ENCODE data around the gene CLEC16A.
"Not testable (repeated sequence)": the region's sequence is repeated elsewhere in the genome, so short reads cannot be mapped to it uniquely, and the experiment has no call there.

Gene CLEC16A

GRCh38 chr16:10918294-10919002 is 25.9 kb upstream of the CLEC16A start:
- Histone ChIP-seq H3K27me3 (ENCODE audit: low read depth) (no peaks in the 10 kb centered on the region), H3K9me3 (no peaks in the 10 kb centered on the region), H3K36me3 (replicated peaks) (no peaks in the 10 kb centered on the region), H3K4me1 (peaks cover 3% of the 10 kb centered on the region), H3K4me3 (no peak overlapping the region)
- DNase-seq (ENCODE audit: low spot score in 2 of 2), result peak; percentile 72 to 92
- in situ Hi-C loops (cut with MboI; ENCODE audit: low sequenced_read_pairs), result no loop called here

GRCh38 chr16:10919003-10919351 is 25.4 kb upstream of the CLEC16A start:
- Histone ChIP-seq H3K36me3 (replicated peaks) (no peaks in the 10 kb centered on the region), H3K4me3 (no peak overlapping the region), H3K27me3 (ENCODE audit: low read depth) (no peaks in the 10 kb centered on the region), H3K4me1 (peaks cover 3% of the 10 kb centered on the region), H3K9me3 (no peaks in the 10 kb centered on the region)
- DNase-seq (ENCODE audit: low spot score in 2 of 2), result no peak
- in situ Hi-C loops (cut with MboI; ENCODE audit: low sequenced_read_pairs), result no loop called here

GRCh38 chr16:10920726-10921427 is 23.5 kb upstream of the CLEC16A start:
- Histone ChIP-seq H3K27me3 (ENCODE audit: low read depth) (no peaks in the 10 kb centered on the region), H3K4me1 (peaks cover 3% of the 10 kb centered on the region), H3K9me3 (no peaks in the 10 kb centered on the region), H3K36me3 (replicated peaks) (no peaks in the 10 kb centered on the region), H3K4me3 (no peak overlapping the region)
- no peak for DNase-seq (ENCODE audit: low spot score in 2 of 2)
- in situ Hi-C loops (cut with MboI; ENCODE audit: low sequenced_read_pairs), result loop anchor here (10.0 kb wide), 2 partner anchors 176 to 406 kb away; partner anchors contain the start of gene NUBP1

GRCh38 chr16:10921536-10922327 is 22.6 kb upstream of the CLEC16A start:
- Histone ChIP-seq H3K4me1 (peaks cover 3% of the 10 kb centered on the region), H3K36me3 (replicated peaks) (no peaks in the 10 kb centered on the region; the same call in 1 of the 2 replicates), H3K9me3 (no peaks in the 10 kb centered on the region), H3K4me3 (no peak overlapping the region), H3K27me3 (ENCODE audit: low read depth) (no peaks in the 10 kb centered on the region)
- DNase-seq (ENCODE audit: low spot score in 2 of 2), result no peak
- in situ Hi-C loops (cut with MboI; ENCODE audit: low sequenced_read_pairs), result loop anchor here (10.0 kb wide), 2 partner anchors 177 to 407 kb away; partner anchors contain the start of gene NUBP1

GRCh38 chr16:10922328-10923145 is 21.8 kb upstream of the CLEC16A start:
- in situ Hi-C loops (cut with MboI; ENCODE audit: low sequenced_read_pairs), result loop anchor here (10.0 kb wide), 2 partner anchors 178 to 408 kb away; partner anchors contain the start of gene NUBP1
- peaks cover 3% of the 10 kb centered on the region for H3K4me1 ChIP-seq
- no peak for DNase-seq (ENCODE audit: low spot score in 2 of 2)
- no peak overlapping the region for H3K4me3 ChIP-seq
- H3K36me3 ChIP-seq (replicated peaks), result no peaks in the 10 kb centered on the region; the same call in 1 of the 2 replicates
- H3K27me3 ChIP-seq (ENCODE audit: low read depth), result no peaks in the 10 kb centered on the region
- H3K9me3 ChIP-seq, result no peaks in the 10 kb centered on the region

GRCh38 chr16:10923146-10923649 is 21.2 kb upstream of the CLEC16A start:
- H3K27me3 ChIP-seq (ENCODE audit: low read depth), result no peaks in the 10 kb centered on the region
- in situ Hi-C loops (cut with MboI; ENCODE audit: low sequenced_read_pairs), result loop anchor here (10.0 kb wide), 2 partner anchors 178 to 408 kb away; partner anchors contain the start of gene NUBP1
- peaks cover 3% of the 10 kb centered on the region for H3K4me1 ChIP-seq
- no peaks in the 10 kb centered on the region; the same call in 1 of the 2 replicates for H3K36me3 ChIP-seq (replicated peaks)
- DNase-seq (ENCODE audit: low spot score in 2 of 2), result no peak
- H3K9me3 ChIP-seq, result no peaks in the 10 kb centered on the region
- H3K4me3 ChIP-seq, result no peak overlapping the region

- H3K9me3 ChIP-seq, result no peaks in the 10 kb centered on the region
- in situ Hi-C loops (cut with MboI; ENCODE audit: low sequenced_read_pairs), result loop anchor here (10.0 kb wide), 2 partner anchors 179 to 409 kb away; partner anchors contain the start of gene NUBP1
- DNase-seq (ENCODE audit: low spot score in 2 of 2), result no peak
- H3K36me3 ChIP-seq (replicated peaks), result no peaks in the 10 kb centered on the region; the same call in 1 of the 2 replicates
- no peaks in the 10 kb centered on the region for H3K27me3 ChIP-seq (ENCODE audit: low read depth)
- H3K4me1 ChIP-seq, result no peaks in the 10 kb centered on the region
- no peak overlapping the region for H3K4me3 ChIP-seq
Observed at GRCh38 chr16:10923650-10924214, 20.6 kb upstream of the CLEC16A start.

GRCh38 chr16:10925285-10925684 is 19.1 kb upstream of the CLEC16A start:
- not testable (repeated sequence) for DNase-seq (ENCODE audit: low spot score in 2 of 2); H3K4me1 ChIP-seq; H3K9me3 ChIP-seq; H3K36me3 ChIP-seq (replicated peaks); H3K27me3 ChIP-seq (ENCODE audit: low read depth); H3K4me3 ChIP-seq
- in situ Hi-C loops (cut with MboI; ENCODE audit: low sequenced_read_pairs), result loop anchor here (10.0 kb wide), 2 partner anchors 180 to 410 kb away; partner anchors contain the start of gene NUBP1

- H3K4me1 ChIP-seq, result no peaks in the 10 kb centered on the region
Observed at GRCh38 chr16:10926094-10926493, 18.3 kb upstream of the CLEC16A start.

GRCh38 chr16:10926867-10927266 is 17.5 kb upstream of the CLEC16A start:
- H3K4me3 ChIP-seq, result no peak overlapping the region
- in situ Hi-C loops (cut with MboI; ENCODE audit: low sequenced_read_pairs), result loop anchor here (10.0 kb wide), 2 partner anchors 182 to 412 kb away; partner anchors contain the start of gene NUBP1
- H3K27me3 ChIP-seq (ENCODE audit: low read depth), result no peaks in the 10 kb centered on the region
- no peaks in the 10 kb centered on the region for H3K9me3 ChIP-seq
- H3K36me3 ChIP-seq (replicated peaks), result peaks cover 3% of the 10 kb centered on the region; the same call in 1 of the 2 replicates
- no peaks in the 10 kb centered on the region for H3K4me1 ChIP-seq
- DNase-seq (ENCODE audit: low spot score in 2 of 2), result no peak

More at GRCh38 chr16:10926094-10926493, 18.3 kb upstream of the CLEC16A start:
- Histone ChIP-seq H3K4me3 (no peak overlapping the region), H3K27me3 (ENCODE audit: low read depth) (no peaks in the 10 kb centered on the region), H3K36me3 (replicated peaks) (no peaks in the 10 kb centered on the region; the same call in 1 of the 2 replicates), H3K9me3 (no peaks in the 10 kb centered on the region)
- in situ Hi-C loops (cut with MboI; ENCODE audit: low sequenced_read_pairs), result loop anchor here (10.0 kb wide), 2 partner anchors 181 to 411 kb away; partner anchors contain the start of gene NUBP1
- DNase-seq (ENCODE audit: low spot score in 2 of 2), result no peak

- Histone ChIP-seq H3K4me3 (no peak overlapping the region), H3K9me3 (no peaks in the 10 kb centered on the region), H3K36me3 (replicated peaks) (peaks cover 3% of the 10 kb centered on the region; the same call in 1 of the 2 replicates), H3K4me1 (no peaks in the 10 kb centered on the region), H3K27me3 (ENCODE audit: low read depth) (no peaks in the 10 kb centered on the region)
- in situ Hi-C loops (cut with MboI; ENCODE audit: low sequenced_read_pairs), result loop anchor here (10.0 kb wide), 2 partner anchors 183 to 413 kb away; partner anchors contain the start of gene NUBP1
- DNase-seq (ENCODE audit: low spot score in 2 of 2), result no peak
Observed at GRCh38 chr16:10927497-10928112, 16.8 kb upstream of the CLEC16A start.

- not testable (repeated sequence) for H3K27me3 ChIP-seq (ENCODE audit: low read depth); H3K36me3 ChIP-seq (replicated peaks); H3K4me3 ChIP-seq; H3K9me3 ChIP-seq; H3K4me1 ChIP-seq; DNase-seq (ENCODE audit: low spot score in 2 of 2)
- in situ Hi-C loops (cut with MboI; ENCODE audit: low sequenced_read_pairs), result loop anchor here (10.0 kb wide), 2 partner anchors 184 to 414 kb away; partner anchors contain the start of gene NUBP1
Observed at GRCh38 chr16:10929097-10929496, 15.3 kb upstream of the CLEC16A start.

All from HAP-1 (cell line).